Right lobe of liver (tissue), 6 donors: ENCODE results near the gene ATAD3A. TPM values are rescaled to one million over a fixed set of nuclear protein-coding genes. Genes with fewer than 3 reads are reported as not detected.
"Not testable (repeated sequence)": the region's sequence is repeated elsewhere in the genome, so short reads cannot be mapped to it uniquely, and the experiment has no call there.

Experiments used
- ATAC-seq, 4 donors: fragments of 200-7000 bp; cut with Tn5 transposase; one replicate each; pipeline ENCODE4 v1.9.1; 2020; ENCODE audit warnings: mild to moderate bottlenecking in 4 of 4, moderate library complexity in 4 of 4
- DNase-seq, 3 donors: peaks; one replicate each; pipeline ENCODE4 v3.0.0-alpha.2; 2020
- H3K27ac ChIP-seq, 3 donors: fragments of 200-600 bp; one replicate each; pipeline ENCODE4 v1.8.0; 2022
- H3K27me3 ChIP-seq, 2 donors: fragments of 200-600 bp; one replicate each; pipeline ENCODE4 v1.8.0; 2022
- H3K36me3 ChIP-seq, 4 donors: fragments of 200-600 bp; sonication (generic) in 1 of 4; one replicate each; pipeline versions ENCODE4 v1.5.1 to v1.8.0; 2017 to 2022; ENCODE audit warnings: control low read depth in 1 of 4
- H3K4me1 ChIP-seq, 4 donors: fragments of 200-600 bp; sonication (generic) in 1 of 4; one replicate each; pipeline versions ENCODE4 v1.5.1 to v1.8.0; 2017 to 2022; ENCODE audit warnings: control low read depth in 1 of 4
- H3K4me3 ChIP-seq, 3 donors: fragments of 200-600 bp; one replicate each; pipeline ENCODE4 v1.8.0; 2022
- H3K9me3 ChIP-seq, 4 donors: fragments of 200-600 bp; sonication (generic) in 1 of 4; one replicate each; pipeline versions ENCODE4 v1.5.1 to v1.8.0; 2017 to 2022; ENCODE audit warnings: control low read depth in 1 of 4
- CTCF ChIP-seq, 4 donors: fragments of 200-600 bp in 3 of 4; fragments of 450-650 bp in 1 of 4; IDR thresholded peaks; one replicate each; pipeline versions ENCODE4 v1.5.1 to v1.8.0; 2016 to 2022; ENCODE audit warnings: antibody characterized with exemption in 4 of 4, mild to moderate bottlenecking in 2 of 4
- POLR2A ChIP-seq: fragments of 450-650 bp; IDR thresholded peaks from one replicate; pipeline ENCODE4 v1.6.1; 2017; ENCODE audit warnings: antibody characterized with exemption, mild to moderate bottlenecking
- WGBS: methylation state at CpG from one replicate; pipeline ENCODE4 v1.1.6; 2018; ENCODE audit warnings: low coverage, low lambda C conversion rate; ENCODE audit not compliant: insufficient coverage; ENCODE audit errors: missing lambda C conversion rate; 5-methylcytosine and 5-hydroxymethylcytosine counted together
- intact Hi-C, 2 donors: fragments of 100-400 bp; cut with DNase I; formaldehyde crosslinking; loops; one replicate each; pipeline versions ENCODE4 v1.11.2 to v1.14.1; 2022
- total RNA-seq, 6 experiments: library from RNA; depleted of rRNA in 2 of 6; stranded (reverse); fragments of >200 nt in 2 of 6; fragmentation: NEBNext Ultra II Directional in 3 of 6; extraction: Animal tissue kit (Norgen Biotek cat#: 25700) in 3 of 6; gene quantifications; one replicate each; pipeline versions ENCODE4 v1.1.0 to v1.2.4, GENCODE V29; 2016 to 2023
- donor health status: DM: no; HTN: yes; CAD: no.
- donor health status: DM: no; HTN: no; CAD: no.
- donor health status: DM: no; HTN: no; CAD: no.
- donor health status: DM: no; HTN: yes; CAD: no.
- donor health status: DM: no; HTN: yes; CAD: no.

Gene ATAD3A
- total RNA-seq, 6 experiments from 2014 or later = 10.8 to 31.7 (median 13.1) TPM

GRCh38 chr1:1517973-1518620 lies 6.1 kb downstream of the ATAD3A start:
- H3K36me3 ChIP-seq = peaks cover 0 to 12% (median 1%) of the 10 kb centered on the region in 4 donors
- no peak for ATAC-seq

GRCh38 chr1:1518621-1519007 lies 6.7 kb downstream of the ATAD3A start:
- 88% methylated on average over 10 of the region's 19 CpGs for WGBS
- not testable (repeated sequence) for ATAC-seq, H3K27me3 ChIP-seq

More at GRCh38 chr1:1517973-1518620, 6.1 kb downstream of the ATAD3A start:
- H3K27me3 ChIP-seq = no peaks in the 10 kb centered on the region
- intact Hi-C loops = no loop called here
- H3K4me1 ChIP-seq = no peaks in the 10 kb centered on the region
- no peak overlapping the region for H3K27ac ChIP-seq
- WGBS = 91% methylated on average over 17 of the region's 28 CpGs
- peak in 1 of 3 donors; percentile 57 for DNase-seq
- H3K9me3 ChIP-seq = no peaks in the 10 kb centered on the region
- H3K4me3 ChIP-seq = no peak overlapping the region
- no peak for TF ChIP-seq CTCF (IDR thresholded peaks at IDR 0.05)
- no peak for TF ChIP-seq POLR2A

GRCh38 chr1:1519805-1520505 lies 8.0 kb downstream of the ATAD3A start:
- peaks cover 0 to 12% (median 1%) of the 10 kb centered on the region in 4 donors for H3K36me3 ChIP-seq
- DNase-seq, intact Hi-C loops, H3K9me3 ChIP-seq, ATAC-seq, H3K27ac ChIP-seq, H3K4me1 ChIP-seq, H3K4me3 ChIP-seq, H3K27me3 ChIP-seq: not testable (repeated sequence)
- no CpG with 5 or more reads among the region's 51 CpGs for WGBS

More at GRCh38 chr1:1518621-1519007, 6.7 kb downstream of the ATAD3A start:
- DNase-seq, H3K27ac ChIP-seq, intact Hi-C loops, H3K4me1 ChIP-seq, H3K4me3 ChIP-seq, H3K9me3 ChIP-seq: not testable (repeated sequence)
- peaks cover 0 to 12% (median 1%) of the 10 kb centered on the region in 4 donors for H3K36me3 ChIP-seq

- H3K36me3 ChIP-seq = peaks cover 0 to 12% (median 1%) of the 10 kb centered on the region in 4 donors
- H3K27me3 ChIP-seq = no peaks in the 10 kb centered on the region
- ATAC-seq = no peak
- intact Hi-C loops = no loop called here
- 100% methylated on average over 1 of the region's 19 CpGs for whole genome bisulfite sequencing
- H3K4me1 ChIP-seq = no peaks in the 10 kb centered on the region
- no peaks in the 10 kb centered on the region for H3K9me3 ChIP-seq
- no peak for DNase-seq
- H3K27ac ChIP-seq = no peak overlapping the region
- TF ChIP-seq POLR2A (no peak), CTCF (IDR thresholded peaks at IDR 0.05) (no peak)
- no peak overlapping the region for H3K4me3 ChIP-seq
These were observed 9.4 kb downstream of the ATAD3A start for GRCh38 chr1:1521331-1521730.

- H3K4me3 ChIP-seq, intact Hi-C loops, H3K36me3 ChIP-seq, H3K27ac ChIP-seq, DNase-seq, H3K4me1 ChIP-seq, H3K9me3 ChIP-seq, ATAC-seq, H3K27me3 ChIP-seq: not testable (repeated sequence)
- whole genome bisulfite sequencing = no CpG with 5 or more reads among the region's 30 CpGs
These were observed 10.6 kb downstream of the ATAD3A start for GRCh38 chr1:1522536-1522935.

GRCh38 chr1:1523226-1523625 lies 11.3 kb downstream of the ATAD3A start:
- H3K4me1 ChIP-seq, ATAC-seq, H3K9me3 ChIP-seq, H3K4me3 ChIP-seq, DNase-seq, H3K27me3 ChIP-seq, H3K27ac ChIP-seq, intact Hi-C loops: not testable (repeated sequence)
- H3K36me3 ChIP-seq = peaks cover 0 to 15% (median 1%) of the 10 kb centered on the region in 4 donors
- 93% methylated on average over 8 of the region's 31 CpGs for WGBS

GRCh38 chr1:1523651-1524050 lies 11.7 kb downstream of the ATAD3A start:
- H3K9me3 ChIP-seq, H3K27ac ChIP-seq, H3K27me3 ChIP-seq, ATAC-seq, DNase-seq, intact Hi-C loops, H3K4me1 ChIP-seq, H3K4me3 ChIP-seq: not testable (repeated sequence)
- peaks cover 0 to 16% (median 1%) of the 10 kb centered on the region in 4 donors for H3K36me3 ChIP-seq
- 92% methylated on average over 8 of the region's 17 CpGs for WGBS

GRCh38 chr1:1524750-1525383 lies 12.9 kb downstream of the ATAD3A start:
- not testable (repeated sequence) for H3K27me3 ChIP-seq

GRCh38 chr1:1526476-1526875 lies 14.5 kb downstream of the ATAD3A start:
- H3K27me3 ChIP-seq, intact Hi-C loops, ATAC-seq, H3K4me1 ChIP-seq, H3K27ac ChIP-seq, DNase-seq, H3K9me3 ChIP-seq, H3K4me3 ChIP-seq: not testable (repeated sequence)
- WGBS = no CpG with 5 or more reads among the region's 21 CpGs
- H3K36me3 ChIP-seq = peaks cover 0 to 12% (median 0%) of the 10 kb centered on the region in 4 donors

More at GRCh38 chr1:1524750-1525383, 12.9 kb downstream of the ATAD3A start:
- ATAC-seq (peak; percentile 53 to 82 (median 73)), DNase-seq (peak in 1 of 3 donors; percentile 77)
- peaks cover 0 to 19% (median 1%) of the 10 kb centered on the region in 4 donors for H3K36me3 ChIP-seq
- H3K9me3 ChIP-seq, H3K4me1 ChIP-seq, intact Hi-C loops, H3K27ac ChIP-seq, H3K4me3 ChIP-seq: not testable (repeated sequence)
- WGBS = 94% methylated on average over 6 of the region's 30 CpGs
